Adrenal gland (tissue), 12 donors: ENCODE data around the gene SERPINE2. TPM values are rescaled to one million over a fixed set of nuclear protein-coding genes. Genes with fewer than 3 reads are reported as not detected.

Experiments
- DNase-seq, 7 donors: peaks; one replicate each; pipeline ENCODE4 v3.0.0-alpha.2; 2019 to 2020
- H3K27ac ChIP-seq, 5 donors: fragments of 200-600 bp; sonication (generic) in 4 of 5; 1 replicate in 3 of 5; 2 replicates in 2 of 5; pipeline versions ENCODE4 v1.5.1 to v1.8.0; 2016 to 2020; ENCODE audit warnings: mild to moderate bottlenecking in 1 of 5
- H3K27me3 ChIP-seq: fragments of 200-600 bp; 2 replicates; pipeline ENCODE4 v1.8.0; 2021
- H3K36me3 ChIP-seq, 2 donors: fragments of 200-600 bp; replicated peaks in 1 of 2; 1 replicate in 1 of 2; 2 replicates in 1 of 2; pipeline versions ENCODE4 v1.5.1 to v1.8.0; 2018 to 2022
- H3K4me1 ChIP-seq, 2 donors: fragments of 200-600 bp; replicated peaks in 1 of 2; 1 replicate in 1 of 2; 2 replicates in 1 of 2; pipeline versions ENCODE4 v1.5.1 to v1.8.0; 2018 to 2021
- H3K4me3 ChIP-seq, 4 donors: fragments of 200-600 bp; sonication (generic) in 3 of 4; one replicate each; pipeline ENCODE4 v1.5.1; 2016 to 2018
- H3K9me3 ChIP-seq, 3 donors: fragments of 200-600 bp; sonication (generic) in 1 of 3; replicated peaks in 1 of 3; 1 replicate in 2 of 3; 2 replicates in 1 of 3; pipeline versions ENCODE4 v1.5.1 to v1.8.0; 2016 to 2021
- CTCF ChIP-seq, 6 experiments: fragments of 450-650 bp in 4 of 6; fragments of 200-600 bp in 2 of 6; sonication (generic) in 1 of 6; IDR thresholded peaks; 1 replicate in 5 of 6; 2 replicates in 1 of 6; pipeline versions ENCODE4 v1.5.1 to v1.8.0; 2016 to 2021; ENCODE audit warnings: antibody characterized with exemption in 6 of 6, mild to moderate bottlenecking in 2 of 6, moderate library complexity in 1 of 6
- POLR2A ChIP-seq, 2 donors: fragments of 450-650 bp; IDR thresholded peaks; one replicate each; pipeline ENCODE4 v1.6.1; 2017; ENCODE audit warnings: antibody characterized with exemption in 2 of 2, mild to moderate bottlenecking in 2 of 2, moderate library complexity in 1 of 2
- WGBS, 4 donors: extraction: QIAGEN DNeasy Blood & Tissue Kit in 2 of 4; methylation state at CpG; one replicate each; pipeline versions ENCODE4 v1.1.5 to v1.1.7; 2013 to 2017; 5-methylcytosine and 5-hydroxymethylcytosine counted together
- intact Hi-C, 2 donors: fragments of 100-400 bp; cut with DNase I; formaldehyde crosslinking; loops; one replicate each; pipeline versions ENCODE4 v1.14.1 to v1.15.0; 2022 to 2023
- polyA plus RNA-seq, 3 donors: library from polyadenylated mRNA; stranded (reverse); fragments of 200-250 nt in 2 of 3; fragments of 350-450 nt in 1 of 3; fragmentation: Illumina TruSeq in 1 of 3; extraction: RNeasy Lipid Tissue Mini Kit (QIAGEN cat#74804) in 1 of 3; gene quantifications; one replicate each; pipeline ENCODE4 v1.2.3, GENCODE V29; 2013 to 2014
- total RNA-seq, 9 donors: library from RNA; depleted of rRNA in 4 of 9; stranded (reverse); fragments of >200 nt in 4 of 9; fragments of 120-200 nt in 1 of 9; fragmentation: NEBNext Ultra II Directional in 1 of 9; extraction: Animal tissue kit (Norgen Biotek cat#: 25700) in 1 of 9; gene quantifications; one replicate each; pipeline versions ENCODE4 v1.1.0 to v1.2.4, GENCODE V29; 2013 to 2023
- donor health status: healthy with polysubstance abuse.
- donor health status: Bipolar disorder and iron deficiency.
- donor health status: DM: yes; HTN: yes; CAD: no.
- donor health status: DM: no; HTN: no; CAD: no.
- donor health status: DM: no; HTN: no; CAD: no.
- donor health status: DM: yes; HTN: yes; CAD: no.

Gene SERPINE2
- total and polyA plus RNA-seq, 12 donors: 6.2 to 61.6 (median 16.0) TPM

GRCh38 chr2:223991611-223992010 is 47.5 kb downstream of the SERPINE2 start:
- TF ChIP-seq CTCF (IDR thresholded peaks at IDR 0.05): no peak
- no peak for TF ChIP-seq POLR2A (IDR thresholded peaks at IDR 0.05)
- Histone ChIP-seq H3K9me3 (no peaks in the 10 kb centered on the region), H3K4me1 (no peaks in the 10 kb centered on the region), H3K27me3 (no peaks in the 10 kb centered on the region), H3K36me3 (no peaks in the 10 kb centered on the region), H3K27ac (no peak overlapping the region), H3K4me3 (no peak overlapping the region)
- 86 to 89% (median 88%) methylated on average over 12 of the region's 12 CpGs for WGBS, 4 donors
- intact Hi-C loops: loop anchor here in 1 of 2 donors (5.0 kb wide), 1 partner anchor 296 kb away; no protein-coding TSS in a partner anchor
- DNase-seq: no peak

- TF ChIP-seq CTCF (IDR thresholded peaks at IDR 0.05): no peak
- no peak for TF ChIP-seq POLR2A (IDR thresholded peaks at IDR 0.05)
- DNase-seq: no peak
- 65 to 75% (median 69%) methylated on average over 3 of the region's 3 CpGs for WGBS, 4 donors
- H3K27ac ChIP-seq: no peak overlapping the region
- H3K9me3 ChIP-seq: no peaks in the 10 kb centered on the region
- no peaks in the 10 kb centered on the region for H3K4me1 ChIP-seq
- no peak overlapping the region for H3K4me3 ChIP-seq
- H3K27me3 ChIP-seq: no peaks in the 10 kb centered on the region
- intact Hi-C loops: loop anchor here in 1 of 2 donors (5.0 kb wide), 1 partner anchor 297 kb away; no protein-coding TSS in a partner anchor
- no peaks in the 10 kb centered on the region for H3K36me3 ChIP-seq
Measured at GRCh38 chr2:223989856-223990232, 49.2 kb downstream of the SERPINE2 start.

- Histone ChIP-seq H3K27ac (no peak overlapping the region), H3K36me3 (no peaks in the 10 kb centered on the region), H3K27me3 (no peaks in the 10 kb centered on the region), H3K9me3 (no peaks in the 10 kb centered on the region), H3K4me1 (no peaks in the 10 kb centered on the region), H3K4me3 (no peak overlapping the region)
- intact Hi-C loops: no loop called here
- 82 to 88% (median 87%) methylated on average over 10 of the region's 10 CpGs for WGBS, 4 donors
- no peak for TF ChIP-seq CTCF (IDR thresholded peaks at IDR 0.05)
- TF ChIP-seq POLR2A (IDR thresholded peaks at IDR 0.05): no peak
- DNase-seq: no peak
Measured at GRCh38 chr2:223989206-223989855, 49.8 kb downstream of the SERPINE2 start.

GRCh38 chr2:223981241-223981640 is 57.8 kb downstream of the SERPINE2 start:
- no peak for TF ChIP-seq CTCF (IDR thresholded peaks at IDR 0.05)
- no peak for TF ChIP-seq POLR2A (IDR thresholded peaks at IDR 0.05)
- DNase-seq: no peak
- intact Hi-C loops: no loop called here
- no peaks in the 10 kb centered on the region for H3K36me3 ChIP-seq
- H3K27me3 ChIP-seq: no peaks in the 10 kb centered on the region
- no peaks in the 10 kb centered on the region for H3K9me3 ChIP-seq
- H3K27ac ChIP-seq: no peak overlapping the region
- H3K4me3 ChIP-seq: no peak overlapping the region
- no peaks in the 10 kb centered on the region for H3K4me1 ChIP-seq
- 80 to 92% (median 87%) methylated on average over 1 of the region's 1 CpG; no CpG with 5 or more reads in 1 of the 4 donors for WGBS, 4 donors
